OCI-LY7 (cell line): Measurements from ENCODE around the gene CYP3A7. TPM values are rescaled to one million over a fixed set of nuclear protein-coding genes. Genes with fewer than 3 reads are reported as not detected.

Experiments used
- BruUV-seq: library from RNA; stranded (reverse); fragments of 400-500 nt; replicated peaks from 2 replicates; lab custom pipeline; 2021; lab: Mats Ljungman, UMichigan
- CTCF ChIA-PET: fragments of 300-600 bp; sonication (Branson Sonifier 250); formaldehyde crosslinking; loops from one replicate; lab custom pipeline; 2022; ENCODE audit warnings: antibody characterized with exemption; ENCODE audit not compliant: unreplicated experiment; lab: Charles Lee
- POLR2A ChIA-PET: fragments of 300-600 bp; sonication (Branson Sonifier 250); formaldehyde crosslinking; loops from one replicate; lab custom pipeline; 2022; ENCODE audit warnings: antibody characterized with exemption; lab: Charles Lee
- DNase-seq: peaks from one replicate; pipeline ENCODE4 v3.0.0-alpha.2; 2015; ENCODE audit warnings: low spot score
- H2AFZ ChIP-seq: fragments of 200-600 bp; sonication (generic), shearing (Covaris generic); 2 replicates; pipeline ENCODE4 v1.6.1; 2014; ENCODE audit warnings: mild to moderate bottlenecking, antibody characterized with exemption, low read length, moderate library complexity
- H3K27ac ChIP-seq: fragments of 200-600 bp; sonication (generic); 2 replicates; pipeline ENCODE4 v1.5.1; 2014; ENCODE audit warnings: mixed run types, low read depth, mild to moderate bottlenecking, moderate library complexity, low read length, inconsistent platforms; ENCODE audit not compliant: poor library complexity, severe bottlenecking
- H3K36me3 ChIP-seq: fragments of 200-600 bp; sonication (generic); 2 replicates; pipeline ENCODE4 v1.6.1; 2014; ENCODE audit warnings: mild to moderate bottlenecking, antibody characterized with exemption, low read length, moderate library complexity, mixed read lengths; ENCODE audit not compliant: insufficient read depth
- H3K4me1 ChIP-seq: fragments of 200-600 bp; sonication (generic); 2 replicates; pipeline ENCODE4 v1.5.1; 2014; ENCODE audit warnings: mild to moderate bottlenecking, low read length; ENCODE audit not compliant: insufficient read depth, poor library complexity, severe bottlenecking
- H3K4me2 ChIP-seq: fragments of 200-600 bp; sonication (generic); 2 replicates; pipeline ENCODE4 v1.6.1; 2014; ENCODE audit warnings: mild to moderate bottlenecking, low read length
- H3K4me3 ChIP-seq: fragments of 200-600 bp; sonication (generic); 2 replicates; pipeline ENCODE4 v1.5.1; 2014; ENCODE audit warnings: mild to moderate bottlenecking, low read depth, low read length; ENCODE audit not compliant: poor library complexity, severe bottlenecking
- H3K79me2 ChIP-seq: fragments of 200-600 bp; sonication (generic); 2 replicates; pipeline ENCODE4 v1.6.1; 2016; ENCODE audit warnings: low read depth, mild to moderate bottlenecking, low read length, moderate library complexity, mixed read lengths; ENCODE audit not compliant: insufficient read depth
- H3K9me2 ChIP-seq: fragments of 200-600 bp; sonication (generic); 2 replicates; pipeline ENCODE4 v1.6.1; 2016; ENCODE audit warnings: mild to moderate bottlenecking, low read length, mixed read lengths; ENCODE audit not compliant: insufficient read depth
- H3K9me3 ChIP-seq: fragments of 200-600 bp; sonication (generic); 2 replicates; pipeline ENCODE4 v1.6.1; 2014; ENCODE audit warnings: mild to moderate bottlenecking, mixed run types, low read length, mixed read lengths
- H4K20me1 ChIP-seq: fragments of 200-600 bp; sonication (generic); 2 replicates; pipeline ENCODE4 v1.6.1; 2014; ENCODE audit warnings: mild to moderate bottlenecking, antibody characterized with exemption, low read length, moderate library complexity, mixed read lengths; ENCODE audit not compliant: insufficient read depth
- CTCF ChIP-seq: fragments of 200-600 bp; sonication (generic); conservative IDR thresholded peaks from 2 replicates; pipeline ENCODE4 v1.5.1; 2014; ENCODE audit warnings: mild to moderate bottlenecking, antibody characterized with exemption, low read length, moderate library complexity, mixed read lengths
- EZH2phosphoT487 ChIP-seq: fragments of 200-600 bp; sonication (generic); IDR thresholded peaks from 2 replicates; pipeline ENCODE4 v1.6.1; 2018; ENCODE audit warnings: low read depth, borderline replicate concordance, mild to moderate bottlenecking, mixed run types, antibody characterized with exemption, low read length, moderate library complexity, mixed read lengths
- intact Hi-C: fragments of 100-400 bp; cut with micrococcal nuclease; formaldehyde crosslinking; loops from one replicate; pipeline ENCODE4 v1.10.0; 2022; ENCODE audit not compliant: unreplicated experiment
- total RNA-seq, 2 experiments: library from RNA; depleted of rRNA in 1 of 2; stranded (reverse); fragments of >200 nt in 1 of 2; shearing (Covaris generic) in 1 of 2; gene quantifications; 2 replicates each; pipeline ENCODE4 v1.2.3, GENCODE V29; 2014 to 2022

The CYP3A7 gene
- total RNA-seq, 2 experiments from 2014 or later, result not detected

GRCh38 chr7:99674995-99675742 lies 59.8 kb downstream of the CYP3A7 start:
- Histone ChIP-seq H3K36me3 (no peaks in the 10 kb centered on the region), H3K9me3 (no peaks in the 10 kb centered on the region), H3K27ac (no peak overlapping the region), H3K4me3 (no peak overlapping the region), H2AFZ (no peak overlapping the region), H3K79me2 (no peaks in the 10 kb centered on the region), H3K9me2 (no peaks in the 10 kb centered on the region), H4K20me1 (no peaks in the 10 kb centered on the region), H3K4me1 (no peaks in the 10 kb centered on the region), H3K4me2 (no peak overlapping the region)
- no peak for DNase-seq
- CTCF ChIA-PET, result no interaction called here
- no TSS peak for BruUV-seq
- TF ChIP-seq CTCF (no peak), EZH2phosphoT487 (no peak)
- POLR2A ChIA-PET, result no interaction called here
- intact Hi-C loops, result no loop called here

- no peaks in the 10 kb centered on the region for H3K4me1 ChIP-seq
- no peak for TF ChIP-seq CTCF
- TF ChIP-seq EZH2phosphoT487, result no peak
- no peaks in the 10 kb centered on the region for H3K9me3 ChIP-seq
- H3K27ac ChIP-seq, result no peak overlapping the region
- no TSS peak for BruUV-seq
- no peaks in the 10 kb centered on the region for H4K20me1 ChIP-seq
- H2AFZ ChIP-seq, result no peak overlapping the region
- POLR2A ChIA-PET, result no interaction called here
- CTCF ChIA-PET, result no interaction called here
- H3K9me2 ChIP-seq, result no peaks in the 10 kb centered on the region
- intact Hi-C loops, result no loop called here
- no peak for DNase-seq
- no peaks in the 10 kb centered on the region for H3K36me3 ChIP-seq
- no peaks in the 10 kb centered on the region for H3K79me2 ChIP-seq
- no peak overlapping the region for H3K4me2 ChIP-seq
- no peak overlapping the region for H3K4me3 ChIP-seq
These were observed 62.4 kb downstream of the CYP3A7 start for GRCh38 chr7:99672573-99672972.

- TF ChIP-seq CTCF (no peak), EZH2phosphoT487 (no peak)
- ChIA-PET CTCF (no interaction called here), POLR2A (no interaction called here)
- DNase-seq, result no peak
- H3K36me3 ChIP-seq, result no peaks in the 10 kb centered on the region
- H3K4me2 ChIP-seq, result no peak overlapping the region
- no TSS peak for BruUV-seq
- no peaks in the 10 kb centered on the region for H3K9me2 ChIP-seq
- H3K4me3 ChIP-seq, result no peak overlapping the region
- H4K20me1 ChIP-seq, result no peaks in the 10 kb centered on the region
- H3K9me3 ChIP-seq, result no peaks in the 10 kb centered on the region
- H3K4me1 ChIP-seq, result no peaks in the 10 kb centered on the region
- no peak overlapping the region for H3K27ac ChIP-seq
- H3K79me2 ChIP-seq, result no peaks in the 10 kb centered on the region
- intact Hi-C loops, result no loop called here
- no peak overlapping the region for H2AFZ ChIP-seq
These were observed 65.2 kb downstream of the CYP3A7 start for GRCh38 chr7:99669782-99670181.
